ENCODE measurements around the gene SLC6A6. TPM values are rescaled to one million over a fixed set of nuclear protein-coding genes. Genes with fewer than 3 reads are reported as not detected.

SLC6A6 gene
- total RNA-seq, 1 donor from 2014 or later: 30.3 TPM

- Mint-ChIP-seq H3K4me3 (no peak overlapping the region), H3K27me3 (no peaks in the 10 kb centered on the region), H3K27ac (peak overlapping the region; percentile 53), H3K36me3 (no peaks in the 10 kb centered on the region), H3K9me3 (no peaks in the 10 kb centered on the region), H3K4me1 (ENCODE audit: unreplicated experiment) (peaks cover 57% of the 10 kb centered on the region)
- no peak for DNase-seq (ENCODE audit: extremely low spot score, unreplicated experiment)
- TF ChIP-seq CTCF (conservative IDR thresholded peaks at IDR 0.05): no peak
These were observed 26.8 kb downstream of the SLC6A6 start for GRCh38 chr3:14429237-14429636.

GRCh38 chr3:14429640-14430039 lies 27.2 kb downstream of the SLC6A6 start:
- Mint-ChIP-seq H3K27ac (peak overlapping the region; percentile 53), H3K27me3 (no peaks in the 10 kb centered on the region), H3K4me3 (no peak overlapping the region), H3K9me3 (no peaks in the 10 kb centered on the region), H3K4me1 (ENCODE audit: unreplicated experiment) (peaks cover 57% of the 10 kb centered on the region), H3K36me3 (no peaks in the 10 kb centered on the region)
- no peak for DNase-seq (ENCODE audit: extremely low spot score, unreplicated experiment)
- no peak for TF ChIP-seq CTCF (conservative IDR thresholded peaks at IDR 0.05)

GRCh38 chr3:14430053-14430452 lies 27.6 kb downstream of the SLC6A6 start:
- Mint-ChIP-seq H3K27me3 (no peaks in the 10 kb centered on the region), H3K4me1 (ENCODE audit: unreplicated experiment) (peaks cover 59% of the 10 kb centered on the region), H3K36me3 (no peaks in the 10 kb centered on the region), H3K4me3 (no peak overlapping the region), H3K27ac (no peak overlapping the region), H3K9me3 (no peaks in the 10 kb centered on the region)
- no peak for TF ChIP-seq CTCF (conservative IDR thresholded peaks at IDR 0.05)
- DNase-seq (ENCODE audit: extremely low spot score, unreplicated experiment): no peak

- H3K9me3 Mint-ChIP-seq: no peaks in the 10 kb centered on the region
- no peak for TF ChIP-seq CTCF (conservative IDR thresholded peaks at IDR 0.05)
- no peak for DNase-seq (ENCODE audit: extremely low spot score, unreplicated experiment)
- H3K27me3 Mint-ChIP-seq: no peaks in the 10 kb centered on the region
- H3K27ac Mint-ChIP-seq: peak overlapping the region; percentile 96
- H3K4me1 Mint-ChIP-seq (ENCODE audit: unreplicated experiment): peaks cover 58% of the 10 kb centered on the region
- no peak overlapping the region for H3K4me3 Mint-ChIP-seq
- no peaks in the 10 kb centered on the region for H3K36me3 Mint-ChIP-seq
These were observed 28.5 kb downstream of the SLC6A6 start for GRCh38 chr3:14430706-14431451.

- Mint-ChIP-seq H3K36me3 (no peaks in the 10 kb centered on the region), H3K27ac (peak overlapping the region; percentile 96), H3K4me1 (ENCODE audit: unreplicated experiment) (peaks cover 54% of the 10 kb centered on the region), H3K9me3 (no peaks in the 10 kb centered on the region), H3K4me3 (peak overlapping the region; percentile 14), H3K27me3 (no peaks in the 10 kb centered on the region)
- no peak for DNase-seq (ENCODE audit: extremely low spot score, unreplicated experiment)
- TF ChIP-seq CTCF (conservative IDR thresholded peaks at IDR 0.05): no peak
These were observed 29.1 kb downstream of the SLC6A6 start for GRCh38 chr3:14431452-14431916.
